DND-41 (cell line): Measurements from ENCODE around the gene XPR1.

ENCODE experiments used
- ATAC-seq: fragments of 200-7000 bp; cut with Tn5 transposase; 3 replicates; pipeline ENCODE4 v1.9.1; 2021; ENCODE audit warnings: low read depth; ENCODE audit not compliant: insufficient read depth
- DNase-seq: peaks from one replicate; pipeline ENCODE4 v3.0.0-alpha.2; 2020
- H2AFZ ChIP-seq: 2 replicates; pipeline ENCODE4 v1.6.0; 2012; ENCODE audit warnings: low read depth, low read length
- H3K27ac ChIP-seq: 2 replicates; pipeline ENCODE4 v1.5.1; 2012; ENCODE audit warnings: low read length, inconsistent platforms
- H3K27me3 ChIP-seq: fragments of 200-600 bp; sonication (generic); 2 replicates; pipeline ENCODE4 v1.6.0; 2012; ENCODE audit warnings: low read length, mild to moderate bottlenecking, inconsistent platforms; ENCODE audit not compliant: insufficient read depth, poor library complexity
- H3K36me3 ChIP-seq: 2 replicates; pipeline ENCODE4 v1.5.1; 2012; ENCODE audit warnings: low read length, inconsistent platforms; ENCODE audit not compliant: insufficient read depth
- H3K4me1 ChIP-seq: 2 replicates; pipeline ENCODE4 v1.5.1; 2012; ENCODE audit warnings: mild to moderate bottlenecking, low read length; ENCODE audit not compliant: insufficient read depth
- H3K4me2 ChIP-seq: 2 replicates; pipeline ENCODE4 v1.6.0; 2012; ENCODE audit warnings: mild to moderate bottlenecking, moderate library complexity, low read length, inconsistent platforms; ENCODE audit not compliant: insufficient read depth
- H3K4me3 ChIP-seq, 2 experiments: fragments of 200-600 bp in 1 of 2; shearing (Covaris generic) in 1 of 2; 2 replicates each; pipeline ENCODE4 v1.5.1; 2012 to 2016; ENCODE audit warnings: inconsistent platforms in 2 of 2, low read length in 2 of 2, mild to moderate bottlenecking in 2 of 2, low read depth in 1 of 2, moderate library complexity in 1 of 2
- H3K79me2 ChIP-seq: 2 replicates; pipeline ENCODE4 v1.6.0; 2012; ENCODE audit warnings: low read length, inconsistent platforms; ENCODE audit not compliant: insufficient read depth
- H3K9ac ChIP-seq: 2 replicates; pipeline ENCODE4 v1.6.0; 2012; ENCODE audit warnings: low read depth, mild to moderate bottlenecking, inconsistent platforms, low read length, moderate library complexity
- H3K9me3 ChIP-seq: 2 replicates; pipeline ENCODE4 v1.5.1; 2012; ENCODE audit warnings: low read length, moderate library complexity, mild to moderate bottlenecking, inconsistent platforms; ENCODE audit not compliant: insufficient read depth, severe bottlenecking
- H4K20me1 ChIP-seq: 2 replicates; pipeline ENCODE4 v1.6.0; 2012; ENCODE audit warnings: low read length; ENCODE audit not compliant: insufficient read depth
- CTCF ChIP-seq: IDR thresholded peaks from 2 replicates; pipeline ENCODE4 v1.5.1; 2012; ENCODE audit warnings: borderline replicate concordance, low read length, moderate library complexity, mild to moderate bottlenecking; ENCODE audit not compliant: poor library complexity, severe bottlenecking; ENCODE audit errors: extremely low read depth
- EZH2 ChIP-seq: IDR thresholded peaks from 3 replicates; pipeline ENCODE4 v1.6.1; 2012; ENCODE audit warnings: borderline replicate concordance, low read depth, mild to moderate bottlenecking, moderate library complexity, low read length, inconsistent platforms; ENCODE audit not compliant: severe bottlenecking

The XPR1 gene

DNA sequence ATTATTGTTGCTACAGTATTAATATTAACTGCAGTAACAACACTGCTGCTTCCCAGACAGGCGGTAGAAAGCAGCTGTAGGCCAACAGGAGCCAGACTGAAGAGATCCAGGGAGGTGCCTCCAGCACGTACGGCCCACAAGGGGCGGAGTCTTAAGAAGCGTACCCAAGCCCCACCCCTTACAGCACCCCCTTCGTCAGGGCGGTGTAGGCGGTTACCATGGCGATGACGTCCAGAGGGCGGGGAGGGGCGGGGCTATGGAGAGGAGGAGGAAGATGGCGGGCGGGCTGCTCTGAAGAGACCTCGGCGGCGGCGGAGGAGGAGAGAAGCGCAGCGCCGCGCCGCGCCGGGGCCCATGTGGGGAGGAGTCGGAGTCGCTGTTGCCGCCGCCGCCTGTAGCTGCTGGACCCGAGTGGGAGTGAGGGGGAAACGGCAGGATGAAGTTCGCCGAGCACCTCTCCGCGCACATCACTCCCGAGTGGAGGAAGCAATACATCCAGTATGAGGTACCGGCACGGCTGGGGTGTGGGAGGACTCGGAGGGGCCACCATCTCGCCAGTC, at the start of gene XPR1:
XPR1 (plus strand) TSS at position 257 of the 560 bp plus-strand sequence; CDS start at position 437, 180 bp downstream.
- Histone ChIP-seq H3K4me1 (peaks cover 36% of the 10 kb centered on the region), H4K20me1 (peaks cover 11% of the 10 kb centered on the region; the same call in 1 of the 2 replicates), H3K27ac (peak within 1 kb of the TSS; percentile 82), H2AFZ (peak within 1 kb of the TSS; percentile 92), H3K4me2 (peak within 1 kb of the TSS; percentile 98), H3K9me3 (no peaks in the 10 kb centered on the region), H3K27me3 (no peaks in the 10 kb centered on the region), H3K4me3 (peak within 1 kb of the TSS; percentile 87 to 96; a peak in 3 of 4 replicates), H3K9ac (peak within 1 kb of the TSS; percentile 74), H3K36me3 (no peaks in the 10 kb centered on the region), H3K79me2 (peaks cover 45% of the 10 kb centered on the region)
- peak; percentile 99 for DNase-seq
- ATAC-seq: peak; percentile 93
- TF ChIP-seq EZH2 (no peak), CTCF (peak; percentile 61)

GRCh38 chr1:180584869-180585268, 47.0 kb upstream of the XPR1 start:
- Histone ChIP-seq H2AFZ (peak overlapping the region; percentile 33; the same call in 1 of the 2 replicates), H3K4me3 (peak overlapping the region in 1 of 2 experiments; percentile 33; a peak in 2 of 4 replicates), H3K27ac (peak overlapping the region; percentile 72), H3K9ac (peak overlapping the region; percentile 25; the same call in 1 of the 2 replicates), H3K4me1 (peaks cover 30% of the 10 kb centered on the region), H3K79me2 (no peaks in the 10 kb centered on the region), H3K27me3 (no peaks in the 10 kb centered on the region), H3K9me3 (peaks cover 6% of the 10 kb centered on the region), H3K4me2 (peak overlapping the region; percentile 53), H4K20me1 (no peaks in the 10 kb centered on the region), H3K36me3 (no peaks in the 10 kb centered on the region)
- no peak for TF ChIP-seq EZH2
- no peak for TF ChIP-seq CTCF
- ATAC-seq (peak; percentile 3; the same call in 2 of the 3 replicates), DNase-seq (no peak)

GRCh38 chr1:180585994-180586359, 45.8 kb upstream of the XPR1 start:
- Histone ChIP-seq H2AFZ (peak overlapping the region; percentile 65; the same call in 1 of the 2 replicates), H3K79me2 (no peaks in the 10 kb centered on the region), H4K20me1 (no peaks in the 10 kb centered on the region), H3K4me3 (0 out of 4 replicates have a peak overlapping the region, but pooled peaks of 1 of the 2 experiments have one; percentile 33), H3K4me1 (peaks cover 30% of the 10 kb centered on the region), H3K9ac (peak overlapping the region; percentile 25), H3K27ac (peak overlapping the region; percentile 72), H3K36me3 (no peaks in the 10 kb centered on the region), H3K4me2 (peak overlapping the region; percentile 53), H3K9me3 (peaks cover 6% of the 10 kb centered on the region), H3K27me3 (no peaks in the 10 kb centered on the region)
- TF ChIP-seq EZH2: no peak
- TF ChIP-seq CTCF: no peak
- ATAC-seq (peak; percentile 21), DNase-seq (peak; percentile 17)
